Kidney epithelial cell (primary cell): ENCODE measurements around the gene TMEM169. TPM values are rescaled to one million over a fixed set of nuclear protein-coding genes. Genes with fewer than 3 reads are reported as not detected.

Experiments used
- DNase-seq: peaks from one replicate; pipeline ENCODE4 v3.0.0-alpha.2; 2010; ENCODE audit warnings: low read depth
- H3K27me3 ChIP-seq: 2 replicates; pipeline ENCODE4 v1.6.0; 2011; ENCODE audit warnings: low read length; ENCODE audit not compliant: control insufficient read depth, insufficient read depth
- H3K36me3 ChIP-seq: 2 replicates; pipeline ENCODE4 v1.5.1; 2011; ENCODE audit warnings: low read length; ENCODE audit not compliant: control insufficient read depth, insufficient read depth
- H3K4me3 ChIP-seq: 2 replicates; pipeline ENCODE4 v1.5.1; 2011; ENCODE audit warnings: low read depth, mild to moderate bottlenecking, control low read depth, low read length
- total RNA-seq: library from RNA; depleted of rRNA; stranded (reverse); fragments of >200 nt; gene quantifications from 2 replicates; pipeline ENCODE4 v1.2.3, GENCODE V29; 2015
- TF ChIP-seq, protein P1 (sequence below): IDR thresholded peaks from 2 replicates; pipeline ENCODE4 v1.5.1; 2011; ENCODE audit warnings: mild to moderate bottlenecking, moderate library complexity, low read length, control low read depth, inconsistent platforms; ENCODE audit not compliant: insufficient read depth, poor library complexity, severe bottlenecking

TMEM169 gene
- total RNA-seq, 1 donor from 2014 or later = 4.6 TPM

DNA sequence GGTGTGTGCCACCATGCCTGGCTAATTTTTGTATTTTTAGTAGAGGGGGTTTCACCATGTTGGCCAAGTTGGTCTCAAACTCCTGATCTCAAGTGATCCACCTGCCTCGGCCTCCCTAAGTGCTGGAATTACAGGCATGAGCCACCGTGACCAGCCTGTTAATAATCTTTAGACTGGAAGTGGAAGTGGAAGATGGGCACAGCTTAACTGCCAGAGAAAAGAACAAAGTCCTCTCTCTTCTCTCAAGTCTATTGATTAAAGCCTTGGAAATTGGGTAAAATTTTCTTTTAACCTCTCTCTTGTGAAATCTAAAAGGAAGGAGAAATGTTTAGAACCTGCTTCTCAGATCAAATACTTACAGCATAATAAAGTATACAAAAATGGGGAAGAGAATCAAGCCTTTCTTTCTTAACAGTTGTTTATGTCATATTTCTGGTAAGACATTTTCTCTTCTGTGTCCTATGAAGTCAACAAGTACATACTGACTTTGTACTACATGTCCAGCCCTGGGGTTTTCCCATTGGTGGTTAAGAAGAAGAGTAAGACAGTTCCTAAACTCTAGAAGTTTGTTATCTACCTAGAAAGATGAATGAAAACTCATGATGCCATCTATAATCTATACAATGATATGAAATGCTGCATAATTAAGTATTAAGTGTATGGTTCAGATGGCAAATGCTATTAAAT is 4.6 kb downstream of the TMEM169 start:
- DNase-seq = no peak
- TF ChIP-seq, protein P1, sequence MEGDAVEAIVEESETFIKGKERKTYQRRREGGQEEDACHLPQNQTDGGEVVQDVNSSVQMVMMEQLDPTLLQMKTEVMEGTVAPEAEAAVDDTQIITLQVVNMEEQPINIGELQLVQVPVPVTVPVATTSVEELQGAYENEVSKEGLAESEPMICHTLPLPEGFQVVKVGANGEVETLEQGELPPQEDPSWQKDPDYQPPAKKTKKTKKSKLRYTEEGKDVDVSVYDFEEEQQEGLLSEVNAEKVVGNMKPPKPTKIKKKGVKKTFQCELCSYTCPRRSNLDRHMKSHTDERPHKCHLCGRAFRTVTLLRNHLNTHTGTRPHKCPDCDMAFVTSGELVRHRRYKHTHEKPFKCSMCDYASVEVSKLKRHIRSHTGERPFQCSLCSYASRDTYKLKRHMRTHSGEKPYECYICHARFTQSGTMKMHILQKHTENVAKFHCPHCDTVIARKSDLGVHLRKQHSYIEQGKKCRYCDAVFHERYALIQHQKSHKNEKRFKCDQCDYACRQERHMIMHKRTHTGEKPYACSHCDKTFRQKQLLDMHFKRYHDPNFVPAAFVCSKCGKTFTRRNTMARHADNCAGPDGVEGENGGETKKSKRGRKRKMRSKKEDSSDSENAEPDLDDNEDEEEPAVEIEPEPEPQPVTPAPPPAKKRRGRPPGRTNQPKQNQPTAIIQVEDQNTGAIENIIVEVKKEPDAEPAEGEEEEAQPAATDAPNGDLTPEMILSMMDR = no peak
- H3K27me3 ChIP-seq = no peaks in the 10 kb centered on the region
- no peaks in the 10 kb centered on the region for H3K36me3 ChIP-seq
- H3K4me3 ChIP-seq = no peak overlapping the region

DNA sequence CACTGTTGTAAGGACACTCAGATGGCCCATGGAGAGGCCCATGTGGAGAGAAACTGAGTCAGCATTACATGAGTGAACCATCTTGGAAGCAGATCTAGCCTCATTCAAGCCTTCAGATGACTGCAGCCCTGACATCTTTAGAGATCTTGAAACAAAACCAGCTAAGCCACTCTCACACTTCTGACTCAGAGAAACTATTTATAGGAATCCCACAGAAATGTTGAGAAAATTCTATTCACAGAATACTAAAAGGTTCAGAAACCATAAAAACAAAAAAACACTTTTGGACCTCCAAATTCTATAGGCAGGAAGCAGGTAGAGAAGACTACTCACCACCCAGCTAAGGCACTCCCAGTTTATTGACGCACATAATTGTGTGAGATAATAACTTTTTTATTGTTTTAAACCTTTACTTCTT is 8.7 kb downstream of the TMEM169 start:
- TF ChIP-seq, protein P1 = no peak
- DNase-seq = no peak
- Histone ChIP-seq H3K4me3 (no peak overlapping the region), H3K27me3 (no peaks in the 10 kb centered on the region), H3K36me3 (no peaks in the 10 kb centered on the region)

DNA sequence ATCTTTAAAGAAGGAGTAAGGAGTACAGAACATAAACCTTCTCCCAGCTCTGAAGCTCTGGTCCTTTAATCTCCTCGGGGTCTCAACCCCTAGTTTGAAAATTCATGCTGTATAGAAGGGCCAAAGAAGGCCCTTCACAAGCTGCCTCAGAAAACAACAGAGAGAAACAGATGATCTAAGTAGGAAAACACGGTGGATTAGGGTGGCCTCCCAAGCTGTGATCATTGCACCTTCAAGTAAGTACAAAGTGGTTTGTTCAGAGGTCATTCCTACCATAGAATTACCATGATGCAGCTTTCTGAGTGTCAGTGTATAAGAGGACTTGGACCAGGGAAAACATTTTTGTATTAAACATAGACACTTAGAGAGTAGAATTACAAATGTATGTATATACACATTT is 10.9 kb downstream of the TMEM169 start:
- H3K4me3 ChIP-seq = no peak overlapping the region
- DNase-seq = no peak
- TF ChIP-seq, protein P1 = no peak

DNA sequence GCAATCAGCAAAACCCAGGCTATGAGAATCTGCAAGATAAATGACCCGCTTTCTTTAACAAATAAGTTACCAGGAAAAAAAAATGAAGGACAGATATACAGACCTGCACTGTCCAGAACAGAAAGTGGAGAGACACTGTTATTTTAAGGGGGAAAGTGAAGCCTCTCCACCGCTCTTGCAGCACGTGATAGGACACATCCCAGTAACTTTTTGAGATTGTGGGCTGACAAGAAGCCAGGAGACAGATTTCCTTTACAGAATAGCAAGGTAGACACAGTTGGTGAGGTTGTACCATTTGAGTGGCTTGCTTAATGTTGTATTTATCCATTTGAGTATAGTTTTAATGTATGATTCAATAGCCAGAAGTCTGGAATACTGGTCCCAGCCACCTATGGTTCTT is 13.0 kb downstream of the TMEM169 start:
- H3K36me3 ChIP-seq = peaks cover 2% of the 10 kb centered on the region
- TF ChIP-seq, protein P1 = no peak
- H3K27me3 ChIP-seq = no peaks in the 10 kb centered on the region
- DNase-seq = no peak
- no peak overlapping the region for H3K4me3 ChIP-seq

More for the DNA sequence above, 10.9 kb downstream of the TMEM169 start:
- H3K36me3 ChIP-seq = no peaks in the 10 kb centered on the region
- no peaks in the 10 kb centered on the region for H3K27me3 ChIP-seq

DNA sequence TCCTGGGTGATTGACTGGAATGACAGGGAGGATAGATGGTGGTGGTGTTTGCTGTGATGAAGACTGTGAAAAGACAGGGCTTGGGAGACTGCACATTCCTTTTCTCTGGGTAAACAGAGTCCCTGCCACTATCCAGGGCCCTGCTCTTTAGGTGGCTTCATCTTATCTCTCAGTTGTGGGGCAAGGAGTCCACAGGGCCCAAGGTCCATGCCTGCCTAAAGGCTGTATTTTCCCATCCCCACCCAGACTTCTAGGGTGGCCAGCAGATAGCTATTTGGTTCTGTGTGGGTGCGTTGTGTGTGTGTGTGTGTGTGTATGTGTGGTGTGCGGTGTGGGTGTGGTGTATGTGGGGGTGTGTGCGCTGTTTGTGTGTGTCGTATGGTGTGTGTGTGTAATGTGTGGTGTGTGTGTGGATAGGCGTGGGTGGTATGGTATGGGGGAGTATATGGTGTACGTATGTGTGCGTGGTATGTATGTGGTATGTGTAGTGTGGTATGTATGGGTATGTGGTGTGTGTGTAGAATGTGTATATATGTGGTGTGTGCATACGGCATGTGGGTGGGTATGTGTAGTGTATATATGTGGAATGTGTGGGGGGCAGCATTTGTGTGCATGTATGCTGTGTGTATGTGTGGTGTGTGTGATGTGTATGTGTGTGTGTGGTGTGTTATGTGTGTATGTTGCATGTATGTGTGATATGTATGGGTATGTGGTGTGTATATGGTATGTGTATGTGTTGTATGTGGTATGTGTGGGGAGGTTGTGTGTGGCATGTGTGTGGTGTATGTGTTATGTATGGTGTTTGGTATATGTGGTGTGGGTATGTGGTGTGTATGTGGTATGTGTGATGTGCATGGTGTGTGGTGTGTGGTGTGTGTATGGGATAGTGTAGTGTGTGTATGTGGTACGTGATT is 17.0 kb downstream of the TMEM169 start:
- Histone ChIP-seq H3K4me3 (no peak overlapping the region), H3K27me3 (no peaks in the 10 kb centered on the region), H3K36me3 (peaks cover 2% of the 10 kb centered on the region)
- TF ChIP-seq, protein P1 = no peak
- DNase-seq = no peak
